WTC11 (cell line): ENCODE results near the gene PIK3C2B. TPM values are rescaled to one million over a fixed set of nuclear protein-coding genes. Genes with fewer than 3 reads are reported as not detected.

ENCODE experiments used
- ATAC-seq: fragments of 200-7000 bp; cut with Tn5 transposase; 2 replicates; pipeline ENCODE4 v1.10.0; 2021; ENCODE audit warnings: mild to moderate bottlenecking, moderate library complexity
- CTCF ChIA-PET: fragments of 300-600 bp; sonication (Branson Sonifier 250); formaldehyde crosslinking; loops from one replicate; lab custom pipeline; 2021; ENCODE audit warnings: antibody characterized with exemption; lab: Charles Lee
- POLR2A ChIA-PET: fragments of 350-600 bp; sonication (Branson Sonifier 250); formaldehyde crosslinking; loops from one replicate; lab custom pipeline; 2021; ENCODE audit warnings: antibody characterized with exemption; lab: Charles Lee
- DNase-seq: peaks from one replicate; pipeline ENCODE4 v3.0.0; 2021; ENCODE audit warnings: low spot score
- H3K27ac Mint-ChIP-seq: 2 replicates; pipeline ENCODE4 v1.8.0; 2021; ENCODE audit warnings: mixed read lengths
- H3K27me3 Mint-ChIP-seq: 2 replicates; pipeline ENCODE4 v1.8.0; 2021; ENCODE audit warnings: low read depth, mild to moderate bottlenecking, moderate library complexity, mixed read lengths
- H3K36me3 Mint-ChIP-seq: 2 replicates; pipeline ENCODE4 v1.8.0; 2021; ENCODE audit warnings: mixed read lengths
- H3K4me1 Mint-ChIP-seq: 2 replicates; pipeline ENCODE4 v1.8.0; 2022; ENCODE audit warnings: mixed read lengths
- H3K4me3 Mint-ChIP-seq: 2 replicates; pipeline ENCODE4 v1.8.0; 2021; ENCODE audit warnings: mild to moderate bottlenecking, moderate library complexity, mixed read lengths
- H3K9me3 Mint-ChIP-seq: 2 replicates; pipeline ENCODE4 v1.8.0; 2021; ENCODE audit warnings: mixed read lengths
- ATF3 ChIP-seq: sonication (generic); formaldehyde crosslinking; conservative IDR thresholded peaks from 2 replicates; pipeline ENCODE4 v1.8.1; 2022; ENCODE audit warnings: mild to moderate bottlenecking, missing genetic modification reagents
- CBFB ChIP-seq: sonication (generic); formaldehyde crosslinking; IDR thresholded peaks from 2 replicates; pipeline ENCODE4 v1.8.1; 2022; ENCODE audit warnings: mild to moderate bottlenecking, low read depth, missing genetic modification reagents
- IRF1 ChIP-seq: sonication (generic); formaldehyde crosslinking; IDR thresholded peaks from 2 replicates; pipeline ENCODE4 v1.8.0; 2023; ENCODE audit warnings: missing genetic modification reagents
- IRF2 ChIP-seq: sonication (generic); formaldehyde crosslinking; IDR thresholded peaks from 2 replicates; pipeline ENCODE4 v1.8.0; 2022; ENCODE audit warnings: low read depth, missing genetic modification reagents, borderline replicate concordance
- PRDM15 ChIP-seq: sonication (generic); formaldehyde crosslinking; IDR thresholded peaks from 2 replicates; pipeline ENCODE4 v1.8.0; 2022; ENCODE audit warnings: missing genetic modification reagents
- RORB ChIP-seq: fragments of 250-450 bp; sonication (Bioruptor Pico); IDR thresholded peaks from 2 replicates; pipeline ENCODE4 v1.9.0; 2021; ENCODE audit warnings: mild to moderate bottlenecking
- total RNA-seq: library from RNA; stranded (reverse); gene quantifications from 3 replicates; pipeline ENCODE4 v1.2.3, GENCODE V29; 2021
- TF ChIP-seq, protein P1 (sequence below): sonication (generic); formaldehyde crosslinking; IDR thresholded peaks from 2 replicates; pipeline ENCODE4 v1.8.0; 2022; ENCODE audit warnings: mild to moderate bottlenecking, missing genetic modification reagents
- TF ChIP-seq, protein P2 (sequence below): sonication (generic); formaldehyde crosslinking; IDR thresholded peaks from 2 replicates; pipeline ENCODE4 v1.8.1; 2022; ENCODE audit warnings: mild to moderate bottlenecking, missing genetic modification reagents, moderate library complexity, borderline replicate concordance
- TF ChIP-seq, protein P3 (sequence below): sonication (generic); formaldehyde crosslinking; IDR thresholded peaks from 2 replicates; pipeline ENCODE4 v1.8.1; 2023; ENCODE audit warnings: mild to moderate bottlenecking, missing genetic modification reagents, borderline replicate concordance
- TF ChIP-seq, protein P4 (sequence below): sonication (generic); formaldehyde crosslinking; IDR thresholded peaks from 2 replicates; pipeline ENCODE4 v1.8.0; 2023; ENCODE audit warnings: missing genetic modification reagents, mild to moderate bottlenecking, borderline replicate concordance

Gene PIK3C2B
- total RNA-seq, 1 experiment from 2014 or later: 27.7 TPM

DNA sequence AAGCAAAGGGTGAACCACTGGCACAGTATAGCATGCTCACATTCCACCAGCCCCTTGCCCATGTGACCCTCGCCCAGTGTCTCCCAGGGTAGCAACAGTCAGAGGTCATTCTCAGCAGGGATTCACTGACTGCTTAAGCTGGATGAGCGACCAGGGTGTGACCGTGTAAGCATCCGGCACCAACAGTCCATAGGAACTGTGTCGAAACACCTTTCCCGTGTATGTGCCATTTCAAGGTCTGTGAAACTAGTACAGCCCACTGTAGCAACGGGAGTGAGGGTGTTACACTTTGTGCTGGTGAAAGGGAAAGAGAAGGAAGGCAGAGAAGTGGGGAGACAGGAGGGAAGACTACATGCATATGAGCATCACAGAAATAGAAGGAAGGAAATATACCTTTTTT, 10.8 kb downstream of the PIK3C2B start:
- no peaks in the 10 kb centered on the region for H3K9me3 Mint-ChIP-seq
- TF ChIP-seq, protein P1, sequence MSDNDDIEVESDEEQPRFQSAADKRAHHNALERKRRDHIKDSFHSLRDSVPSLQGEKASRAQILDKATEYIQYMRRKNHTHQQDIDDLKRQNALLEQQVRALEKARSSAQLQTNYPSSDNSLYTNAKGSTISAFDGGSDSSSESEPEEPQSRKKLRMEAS (CRISPR knock-in tag): no peak
- TF ChIP-seq PRDM15 (CRISPR knock-in tag) (no peak), IRF1 (CRISPR knock-in tag) (no peak)
- TF ChIP-seq, protein P2, sequence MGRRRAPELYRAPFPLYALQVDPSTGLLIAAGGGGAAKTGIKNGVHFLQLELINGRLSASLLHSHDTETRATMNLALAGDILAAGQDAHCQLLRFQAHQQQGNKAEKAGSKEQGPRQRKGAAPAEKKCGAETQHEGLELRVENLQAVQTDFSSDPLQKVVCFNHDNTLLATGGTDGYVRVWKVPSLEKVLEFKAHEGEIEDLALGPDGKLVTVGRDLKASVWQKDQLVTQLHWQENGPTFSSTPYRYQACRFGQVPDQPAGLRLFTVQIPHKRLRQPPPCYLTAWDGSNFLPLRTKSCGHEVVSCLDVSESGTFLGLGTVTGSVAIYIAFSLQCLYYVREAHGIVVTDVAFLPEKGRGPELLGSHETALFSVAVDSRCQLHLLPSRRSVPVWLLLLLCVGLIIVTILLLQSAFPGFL: no peak
- TF ChIP-seq, protein P3, sequence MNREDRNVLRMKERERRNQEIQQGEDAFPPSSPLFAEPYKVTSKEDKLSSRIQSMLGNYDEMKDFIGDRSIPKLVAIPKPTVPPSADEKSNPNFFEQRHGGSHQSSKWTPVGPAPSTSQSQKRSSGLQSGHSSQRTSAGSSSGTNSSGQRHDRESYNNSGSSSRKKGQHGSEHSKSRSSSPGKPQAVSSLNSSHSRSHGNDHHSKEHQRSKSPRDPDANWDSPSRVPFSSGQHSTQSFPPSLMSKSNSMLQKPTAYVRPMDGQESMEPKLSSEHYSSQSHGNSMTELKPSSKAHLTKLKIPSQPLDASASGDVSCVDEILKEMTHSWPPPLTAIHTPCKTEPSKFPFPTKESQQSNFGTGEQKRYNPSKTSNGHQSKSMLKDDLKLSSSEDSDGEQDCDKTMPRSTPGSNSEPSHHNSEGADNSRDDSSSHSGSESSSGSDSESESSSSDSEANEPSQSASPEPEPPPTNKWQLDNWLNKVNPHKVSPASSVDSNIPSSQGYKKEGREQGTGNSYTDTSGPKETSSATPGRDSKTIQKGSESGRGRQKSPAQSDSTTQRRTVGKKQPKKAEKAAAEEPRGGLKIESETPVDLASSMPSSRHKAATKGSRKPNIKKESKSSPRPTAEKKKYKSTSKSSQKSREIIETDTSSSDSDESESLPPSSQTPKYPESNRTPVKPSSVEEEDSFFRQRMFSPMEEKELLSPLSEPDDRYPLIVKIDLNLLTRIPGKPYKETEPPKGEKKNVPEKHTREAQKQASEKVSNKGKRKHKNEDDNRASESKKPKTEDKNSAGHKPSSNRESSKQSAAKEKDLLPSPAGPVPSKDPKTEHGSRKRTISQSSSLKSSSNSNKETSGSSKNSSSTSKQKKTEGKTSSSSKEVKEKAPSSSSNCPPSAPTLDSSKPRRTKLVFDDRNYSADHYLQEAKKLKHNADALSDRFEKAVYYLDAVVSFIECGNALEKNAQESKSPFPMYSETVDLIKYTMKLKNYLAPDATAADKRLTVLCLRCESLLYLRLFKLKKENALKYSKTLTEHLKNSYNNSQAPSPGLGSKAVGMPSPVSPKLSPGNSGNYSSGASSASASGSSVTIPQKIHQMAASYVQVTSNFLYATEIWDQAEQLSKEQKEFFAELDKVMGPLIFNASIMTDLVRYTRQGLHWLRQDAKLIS (CRISPR knock-in tag): no peak
- ChIA-PET POLR2A (no interaction called here), CTCF (interaction anchor here (1.4 to 5.5 kb wide), 2 partner anchors 9 to 38 kb away, joined by 3 to 43 read pairs; no protein-coding TSS in a partner anchor)
- peak overlapping the region; percentile 80 for H3K27ac Mint-ChIP-seq
- H3K27me3 Mint-ChIP-seq: no peaks in the 10 kb centered on the region; the same call in 1 of the 2 replicates
- no peak overlapping the region for H3K4me3 Mint-ChIP-seq
- DNase-seq: no peak
- no peaks in the 10 kb centered on the region for H3K36me3 Mint-ChIP-seq
- H3K4me1 Mint-ChIP-seq: peaks cover 42% of the 10 kb centered on the region
- ATAC-seq: no peak

DNA sequence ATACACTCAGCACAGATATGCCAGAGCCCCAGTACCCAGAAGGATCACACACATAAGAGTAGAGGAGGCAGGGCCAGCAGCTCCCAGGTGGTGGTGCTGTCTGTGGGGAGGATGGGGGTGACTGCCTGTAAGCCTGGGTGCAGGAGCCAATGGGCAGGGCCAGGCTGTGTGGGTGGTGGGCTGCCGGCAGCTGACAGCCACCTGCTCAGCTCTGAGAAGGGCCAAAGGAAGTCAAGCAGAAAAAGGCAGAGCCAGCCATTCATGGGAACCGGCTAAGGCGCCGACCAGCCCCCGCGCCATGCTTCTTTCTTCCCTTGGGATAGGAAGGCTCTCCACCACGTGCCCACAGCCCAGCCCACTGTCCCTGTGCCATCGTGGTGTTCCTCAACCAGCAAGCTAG, 14.1 kb downstream of the PIK3C2B start:
- POLR2A ChIA-PET: interaction anchor here (1.6 kb wide), 1 partner anchor 14 kb away, joined by 5 read pairs; the partner anchor contains the start of gene PIK3C2B
- Mint-ChIP-seq H3K36me3 (no peaks in the 10 kb centered on the region), H3K27ac (no peak overlapping the region), H3K4me3 (no peak overlapping the region), H3K9me3 (no peaks in the 10 kb centered on the region), H3K27me3 (no peaks in the 10 kb centered on the region; the same call in 1 of the 2 replicates), H3K4me1 (peaks cover 61% of the 10 kb centered on the region)
- CTCF ChIA-PET: interaction anchor here (0.9 to 6.2 kb wide), 7 partner anchors 14 to 82 kb away, joined by 3 to 130 read pairs (median 19); partner anchors contain the start of gene PIK3C2B
- DNase-seq (no peak), ATAC-seq (no peak)
- TF ChIP-seq ATF3 (CRISPR knock-in tag) (no peak), IRF2 (CRISPR knock-in tag) (no peak), RORB (CRISPR knock-in tag) (no peak), CBFB (CRISPR knock-in tag) (no peak)
- TF ChIP-seq, protein P4, sequence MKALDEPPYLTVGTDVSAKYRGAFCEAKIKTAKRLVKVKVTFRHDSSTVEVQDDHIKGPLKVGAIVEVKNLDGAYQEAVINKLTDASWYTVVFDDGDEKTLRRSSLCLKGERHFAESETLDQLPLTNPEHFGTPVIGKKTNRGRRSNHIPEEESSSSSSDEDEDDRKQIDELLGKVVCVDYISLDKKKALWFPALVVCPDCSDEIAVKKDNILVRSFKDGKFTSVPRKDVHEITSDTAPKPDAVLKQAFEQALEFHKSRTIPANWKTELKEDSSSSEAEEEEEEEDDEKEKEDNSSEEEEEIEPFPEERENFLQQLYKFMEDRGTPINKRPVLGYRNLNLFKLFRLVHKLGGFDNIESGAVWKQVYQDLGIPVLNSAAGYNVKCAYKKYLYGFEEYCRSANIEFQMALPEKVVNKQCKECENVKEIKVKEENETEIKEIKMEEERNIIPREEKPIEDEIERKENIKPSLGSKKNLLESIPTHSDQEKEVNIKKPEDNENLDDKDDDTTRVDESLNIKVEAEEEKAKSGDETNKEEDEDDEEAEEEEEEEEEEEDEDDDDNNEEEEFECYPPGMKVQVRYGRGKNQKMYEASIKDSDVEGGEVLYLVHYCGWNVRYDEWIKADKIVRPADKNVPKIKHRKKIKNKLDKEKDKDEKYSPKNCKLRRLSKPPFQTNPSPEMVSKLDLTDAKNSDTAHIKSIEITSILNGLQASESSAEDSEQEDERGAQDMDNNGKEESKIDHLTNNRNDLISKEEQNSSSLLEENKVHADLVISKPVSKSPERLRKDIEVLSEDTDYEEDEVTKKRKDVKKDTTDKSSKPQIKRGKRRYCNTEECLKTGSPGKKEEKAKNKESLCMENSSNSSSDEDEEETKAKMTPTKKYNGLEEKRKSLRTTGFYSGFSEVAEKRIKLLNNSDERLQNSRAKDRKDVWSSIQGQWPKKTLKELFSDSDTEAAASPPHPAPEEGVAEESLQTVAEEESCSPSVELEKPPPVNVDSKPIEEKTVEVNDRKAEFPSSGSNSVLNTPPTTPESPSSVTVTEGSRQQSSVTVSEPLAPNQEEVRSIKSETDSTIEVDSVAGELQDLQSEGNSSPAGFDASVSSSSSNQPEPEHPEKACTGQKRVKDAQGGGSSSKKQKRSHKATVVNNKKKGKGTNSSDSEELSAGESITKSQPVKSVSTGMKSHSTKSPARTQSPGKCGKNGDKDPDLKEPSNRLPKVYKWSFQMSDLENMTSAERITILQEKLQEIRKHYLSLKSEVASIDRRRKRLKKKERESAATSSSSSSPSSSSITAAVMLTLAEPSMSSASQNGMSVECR (CRISPR knock-in tag): no peak
- TF ChIP-seq, all 79 proteins: peak for 0
